IPS-NIHi7 (cell line): ENCODE data around the gene IGF2BP3.
"Not testable (repeated sequence)": the region's sequence is repeated elsewhere in the genome, so short reads cannot be mapped to it uniquely, and the experiment has no call there.

ENCODE experiments used
- DNase-seq: peaks from one replicate; pipeline ENCODE4 v3.0.0; 2012; ENCODE audit warnings: mixed read lengths; ENCODE audit errors: extremely low spot score

The IGF2BP3 gene

DNA sequence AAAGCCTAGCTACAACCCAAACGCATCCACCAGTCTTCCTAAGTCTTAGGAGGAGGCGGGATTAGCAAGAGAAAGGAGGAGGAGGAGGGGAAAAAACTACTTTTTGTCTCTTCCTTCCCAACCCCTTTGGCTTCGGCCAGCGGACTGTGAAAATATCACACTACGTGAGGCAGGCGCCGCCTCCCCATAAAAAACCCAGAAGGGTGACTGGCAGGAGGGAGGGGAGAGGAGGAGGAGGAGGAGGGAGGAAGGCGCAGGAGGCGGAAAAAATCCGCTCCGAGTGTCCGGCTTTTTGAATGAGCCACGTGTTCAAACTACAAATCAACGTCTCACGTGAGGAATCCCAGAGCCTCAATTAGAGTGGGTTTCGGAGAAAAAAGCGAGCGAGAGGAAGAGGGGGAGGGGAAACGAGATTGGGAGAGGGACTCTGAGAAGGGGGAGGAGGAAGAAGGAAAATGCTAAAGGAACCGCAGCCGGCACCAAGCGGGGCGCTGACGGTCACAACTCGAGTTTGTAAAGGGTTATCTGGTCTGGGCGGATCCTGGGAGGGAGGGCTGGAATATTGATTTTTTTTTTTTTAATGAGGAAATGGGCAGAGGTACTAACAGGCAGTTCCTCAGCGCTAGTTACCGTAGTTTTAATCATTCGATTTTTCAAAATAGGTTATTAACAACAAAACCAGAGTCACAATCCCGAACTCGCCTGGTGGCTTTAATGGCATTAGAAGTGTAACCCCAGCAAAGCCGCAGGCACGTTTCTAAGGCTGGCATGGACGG, at the start of gene IGF2BP3:
Gene IGF2BP3, minus strand, starts transcription at position 162 of the 776 bp plus-strand sequence. CDS start 381 bp downstream, outside the sequence.
- DNase-seq, result peak; percentile 62

DNA sequence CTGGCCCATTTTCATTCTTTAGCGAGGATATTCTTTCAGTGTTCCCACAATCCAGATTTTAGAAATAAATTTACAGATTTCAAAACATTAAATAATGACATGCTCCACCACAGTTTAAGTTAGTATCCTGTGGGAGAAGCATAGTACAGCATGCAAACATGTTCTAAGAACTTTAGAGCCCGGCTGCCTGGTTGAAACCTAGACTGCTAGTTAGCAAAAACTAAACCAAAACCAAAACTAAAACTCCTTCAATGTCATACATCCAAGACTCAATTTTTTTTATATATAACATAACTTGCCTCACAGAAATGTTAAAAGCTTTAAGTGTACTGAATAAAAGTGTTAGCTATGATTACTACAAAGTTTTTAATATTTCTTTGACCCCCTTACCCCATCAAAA, 44.5 kb upstream of the IGF2BP3 start:
- no peak for DNase-seq

DNA sequence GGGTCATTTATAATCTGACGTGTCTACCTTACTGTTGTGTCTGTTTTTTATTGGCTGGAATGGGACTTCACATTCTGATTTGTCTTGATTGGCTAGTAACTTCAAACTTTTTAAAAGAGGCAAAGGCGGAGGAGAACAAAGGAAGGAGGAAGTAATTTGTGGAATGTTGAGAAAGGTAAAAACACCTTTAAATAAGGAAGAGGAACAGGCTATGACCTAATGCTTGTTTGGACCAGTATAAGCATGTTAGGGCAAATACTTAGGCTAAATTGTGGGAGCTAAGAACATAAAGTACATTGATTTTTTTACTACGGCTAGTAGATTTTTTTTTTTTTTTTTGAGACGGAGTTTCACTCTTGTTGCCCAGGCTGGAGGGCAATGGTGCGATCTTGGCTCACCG, 43.5 kb upstream of the IGF2BP3 start:
- DNase-seq, result not testable (repeated sequence)

DNA sequence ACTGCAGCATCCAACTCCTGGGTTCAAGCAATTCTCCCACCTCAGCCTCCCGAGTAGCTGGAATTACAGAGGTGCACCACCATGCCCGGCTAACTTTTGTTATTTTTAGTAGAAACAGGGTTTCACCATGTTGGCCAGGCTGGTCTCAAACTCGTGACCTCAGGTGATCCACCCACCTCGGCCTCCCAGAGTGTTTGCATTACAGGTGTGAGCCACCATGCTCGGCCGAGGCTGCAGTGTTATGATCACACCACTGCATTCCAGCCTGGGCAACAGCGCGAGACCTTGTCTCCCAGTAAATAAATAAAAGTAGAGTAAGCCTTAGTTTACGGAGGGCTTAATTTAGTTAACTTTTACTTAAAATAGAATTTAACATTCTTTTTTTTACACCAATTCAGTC, 23.7 kb upstream of the IGF2BP3 start:
- no peak for DNase-seq

DNA sequence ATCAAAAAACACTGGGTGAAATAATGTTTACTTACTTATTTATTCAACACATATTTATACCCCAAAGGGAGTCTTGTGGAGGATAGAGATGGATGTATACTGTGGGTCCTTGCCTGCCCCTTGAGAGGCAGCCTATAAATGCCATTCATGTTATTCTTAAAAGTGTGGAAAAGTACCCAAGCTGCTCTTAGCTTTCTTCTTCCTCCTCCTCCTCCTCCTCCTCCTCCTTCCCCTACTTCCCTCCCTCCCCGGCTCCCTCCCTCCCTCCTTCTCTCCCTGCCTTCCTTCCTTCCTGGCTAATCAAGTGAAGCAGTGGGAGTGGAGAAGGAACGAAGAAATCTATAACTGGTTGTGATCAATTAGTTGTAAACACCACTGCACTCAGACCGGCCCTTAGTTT, 21.2 kb upstream of the IGF2BP3 start:
- DNase-seq, result no peak

DNA sequence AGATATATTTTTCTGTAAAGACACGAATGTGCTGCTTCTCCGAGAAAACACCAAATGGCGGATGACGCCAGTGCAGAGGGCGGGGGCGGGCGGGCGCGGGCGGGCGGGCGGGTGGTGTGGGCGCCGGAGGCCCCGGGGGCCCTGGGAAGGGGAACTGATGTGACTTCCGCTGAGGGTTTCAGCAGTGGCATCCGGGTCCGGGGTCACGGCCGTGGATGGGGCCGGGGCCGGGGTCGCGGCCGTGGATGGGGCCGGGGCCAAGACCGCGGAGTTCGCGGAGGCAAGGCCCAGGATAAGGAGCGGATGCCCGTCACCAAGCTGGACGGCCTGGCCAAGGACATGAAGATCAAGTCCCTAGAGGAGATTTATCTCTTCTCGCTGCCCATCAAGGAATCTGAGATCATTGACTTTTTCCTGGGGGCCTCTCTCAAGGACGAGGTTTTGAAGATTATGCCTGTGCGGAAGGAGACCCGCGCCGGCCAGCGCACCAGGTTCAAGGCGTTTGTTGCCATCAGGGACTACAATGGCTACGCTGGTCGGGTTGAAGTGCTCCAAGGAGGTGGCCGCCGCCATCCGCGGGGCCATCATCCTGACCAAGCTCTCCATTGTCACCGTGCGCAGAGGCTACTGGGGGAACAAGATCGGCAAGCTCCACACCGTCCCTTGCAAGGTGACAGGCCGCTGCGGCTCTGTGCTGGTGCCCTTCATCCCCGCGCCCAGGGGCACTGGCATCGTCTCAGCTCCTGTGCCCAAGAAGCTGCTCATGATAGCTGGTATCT, 20.3 kb upstream of the IGF2BP3 start:
- DNase-seq, result peak; percentile 65

DNA sequence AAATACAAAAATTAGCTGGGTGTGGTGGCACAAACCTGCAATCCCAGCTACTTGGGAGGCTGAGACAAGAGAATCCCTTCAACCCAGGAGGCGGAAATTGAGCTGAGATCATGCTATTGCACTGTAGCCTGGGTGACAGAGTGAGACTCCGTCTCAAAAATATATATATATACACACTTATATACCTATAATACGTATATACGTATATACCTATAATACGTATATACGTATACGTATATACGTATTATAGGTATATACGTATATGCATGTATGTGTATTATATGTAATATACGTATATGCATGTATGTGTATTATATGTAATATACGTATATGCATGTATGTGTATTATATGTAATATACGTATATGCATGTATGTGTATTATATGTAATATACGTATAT, 18.4 kb upstream of the IGF2BP3 start:
- DNase-seq, result not testable (repeated sequence)

DNA sequence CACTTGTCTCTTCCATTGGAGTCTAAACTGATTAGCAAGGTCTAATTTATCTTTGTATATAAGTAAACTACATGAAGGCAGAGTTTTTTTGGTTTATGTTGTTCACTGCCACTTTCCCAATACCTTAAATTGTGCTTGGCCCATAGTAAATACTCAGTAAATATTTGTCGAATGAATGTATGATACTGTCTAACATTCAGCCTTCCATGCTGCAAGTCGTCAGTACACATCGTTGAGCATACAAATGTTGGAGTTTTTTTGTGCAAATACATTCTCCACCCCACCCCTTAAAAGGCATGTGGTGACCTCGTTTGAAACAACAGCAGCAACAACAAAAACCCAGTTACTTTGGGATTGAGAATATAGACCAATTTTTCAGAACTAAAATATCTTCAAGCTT, 17.4 kb upstream of the IGF2BP3 start:
- no peak for DNase-seq

DNA sequence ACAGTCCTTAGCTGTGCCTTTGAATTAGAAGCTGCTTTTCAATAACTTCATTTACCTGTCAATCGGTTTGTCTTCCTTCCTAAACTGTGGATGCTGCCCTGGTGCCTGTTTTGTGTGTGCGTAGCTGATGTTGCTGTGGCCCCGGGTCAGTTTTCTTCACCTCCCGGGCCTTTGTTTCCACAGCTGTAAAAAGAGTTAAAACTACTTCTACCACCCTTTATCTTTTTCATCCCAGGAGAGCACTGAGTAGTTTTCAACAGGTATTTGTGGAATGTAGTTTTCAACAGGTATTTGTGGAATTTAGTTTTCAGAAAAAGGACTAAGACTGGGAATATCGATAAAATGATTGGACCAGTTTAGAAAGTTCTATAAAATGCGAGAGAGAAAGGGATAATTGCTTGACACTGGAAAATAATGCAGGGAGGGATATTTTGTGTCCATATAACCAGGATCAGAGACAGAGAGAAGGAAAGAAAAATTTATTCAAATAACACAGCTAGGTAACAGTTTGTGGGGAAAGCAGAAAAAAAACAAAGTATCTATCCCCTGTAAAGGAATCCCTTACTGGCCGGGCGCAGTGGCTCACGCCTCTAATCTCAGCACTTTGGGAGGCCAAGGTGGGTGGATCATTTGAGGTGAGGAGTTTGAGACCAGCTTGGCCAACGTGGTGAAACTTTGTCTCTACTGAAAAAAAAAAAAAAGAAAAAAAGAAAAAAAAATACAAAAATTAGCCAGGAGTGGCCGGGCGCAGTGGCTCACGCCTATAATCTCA, 15.9 kb upstream of the IGF2BP3 start:
- DNase-seq, result no peak

DNA sequence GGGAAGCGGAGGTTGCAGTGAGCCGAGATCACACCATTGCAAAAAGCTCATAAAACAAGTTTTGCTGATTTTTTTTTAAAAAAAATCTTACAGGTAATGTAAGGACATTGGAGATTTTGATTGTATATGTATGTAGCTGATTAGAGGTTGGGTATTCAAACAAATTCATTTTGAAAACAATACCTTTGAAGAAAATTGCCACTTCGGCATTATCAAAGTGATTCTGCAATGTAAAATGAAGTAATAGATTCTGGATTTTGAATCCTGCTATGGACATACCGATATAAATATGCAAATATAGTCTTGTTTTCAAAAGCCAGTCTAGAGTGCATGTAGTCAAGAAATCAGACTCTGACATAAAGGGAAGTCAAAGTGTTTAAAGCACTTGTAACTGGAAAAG, 12.4 kb upstream of the IGF2BP3 start:
- DNase-seq, result no peak

DNA sequence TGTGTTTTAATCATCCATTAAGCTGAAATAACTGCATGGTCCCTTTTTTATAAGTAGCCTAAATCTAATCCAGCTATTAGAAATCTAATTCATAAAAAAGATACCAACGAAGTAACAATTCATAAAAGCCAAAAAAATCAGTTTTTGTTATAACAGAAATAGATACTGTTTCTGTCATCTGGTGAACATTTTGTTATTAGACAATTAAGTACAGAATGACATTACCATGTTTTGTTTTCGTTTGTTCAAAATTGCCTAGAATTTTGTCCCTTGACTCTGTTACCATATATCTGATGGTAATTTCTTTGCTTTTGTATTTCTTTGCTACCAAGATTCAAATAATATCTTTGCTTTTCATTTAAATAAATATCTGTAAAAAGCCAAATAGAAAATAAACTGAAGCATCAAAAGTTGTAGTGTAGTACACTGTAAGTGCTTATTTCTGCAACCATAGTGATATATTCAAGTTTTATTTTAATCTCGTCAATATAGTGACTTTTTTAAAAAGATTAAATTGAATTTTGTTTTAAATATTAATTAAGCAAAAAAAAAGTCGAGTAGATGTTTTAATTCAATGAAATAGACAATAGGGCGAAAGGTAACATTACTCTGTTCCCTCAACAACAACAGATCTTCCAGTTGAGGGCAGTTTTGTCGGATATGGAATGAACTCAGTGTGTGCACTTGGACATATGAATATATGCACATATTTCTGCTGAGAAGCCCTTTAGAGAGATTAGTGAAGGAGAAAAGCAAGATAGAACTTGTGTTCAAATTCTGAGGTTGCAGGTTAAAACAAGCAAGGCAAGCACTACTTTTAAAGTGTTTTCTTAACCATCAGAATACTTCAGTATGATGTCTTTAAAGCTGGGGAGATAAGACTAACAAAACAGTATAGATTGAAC, 7.9 kb upstream of the IGF2BP3 start:
- DNase-seq, result no peak

DNA sequence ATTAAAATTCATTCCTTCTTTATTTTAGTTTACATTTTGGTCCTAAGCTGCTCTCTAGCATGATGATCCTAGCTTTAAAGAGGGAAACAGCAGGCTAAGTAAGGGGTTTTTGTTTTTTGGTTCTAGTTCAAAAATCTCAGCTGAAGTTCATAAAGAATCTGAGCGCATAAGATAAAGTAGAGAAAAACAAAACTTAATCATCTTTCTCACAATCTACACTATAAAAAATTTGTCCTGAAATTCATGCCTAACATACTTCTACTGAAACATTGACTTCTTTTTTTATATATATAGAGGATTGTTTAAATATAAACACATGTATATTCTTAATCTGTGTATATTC, 6.8 kb upstream of the IGF2BP3 start:
- no peak for DNase-seq

DNA sequence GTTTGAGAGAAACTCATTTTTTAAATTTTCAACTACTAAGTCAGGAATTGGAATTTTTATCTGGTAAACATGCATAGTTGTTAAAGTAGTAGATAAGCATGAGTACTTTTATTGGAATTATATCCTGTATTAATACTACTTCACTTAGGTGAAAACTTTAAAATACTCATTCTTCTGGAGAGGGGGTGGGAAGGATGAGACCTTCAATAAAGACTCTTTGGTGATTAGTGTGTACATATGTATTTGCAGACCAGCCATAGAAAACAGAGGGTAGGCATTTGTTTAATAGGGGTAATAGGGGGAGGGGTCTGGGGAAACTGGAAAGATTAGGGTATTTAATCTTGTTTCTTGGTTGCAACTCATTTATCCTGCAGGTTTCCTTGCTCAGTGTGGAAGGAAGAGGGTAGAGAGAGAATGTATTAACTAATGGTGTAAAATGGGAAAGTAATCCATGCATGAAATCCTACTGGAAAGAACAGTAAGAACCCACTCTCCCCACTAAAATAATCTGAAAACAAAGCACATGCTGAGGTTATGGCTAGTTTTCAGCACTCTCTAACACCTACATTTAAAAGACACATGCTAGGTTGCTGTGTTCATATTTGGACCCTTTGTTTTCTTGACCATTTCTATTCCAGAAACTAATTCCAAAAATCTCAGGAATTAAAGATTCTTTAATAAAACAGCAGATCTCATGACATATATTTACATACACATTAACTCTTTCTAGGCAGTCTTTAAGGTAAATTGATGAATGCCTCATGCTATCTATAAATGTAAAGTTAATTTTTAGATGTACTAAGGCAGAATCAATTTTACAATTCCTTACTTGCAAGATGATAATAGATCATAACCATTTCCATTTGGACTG, 6.2 kb upstream of the IGF2BP3 start:
- DNase-seq, result no peak

DNA sequence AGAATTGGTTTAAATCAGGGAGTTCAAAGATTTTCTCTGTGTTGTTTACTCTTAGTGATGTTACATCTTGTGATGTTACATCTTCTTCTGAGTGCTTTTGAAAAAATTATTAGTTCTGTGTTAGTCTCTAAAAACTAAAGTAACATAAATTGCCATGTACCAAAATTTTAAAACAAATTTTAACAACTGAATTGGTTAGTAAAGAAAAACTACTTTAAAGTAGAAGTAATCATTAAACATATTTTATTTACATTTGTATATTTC, 5.2 kb upstream of the IGF2BP3 start:
- DNase-seq, result no peak

DNA sequence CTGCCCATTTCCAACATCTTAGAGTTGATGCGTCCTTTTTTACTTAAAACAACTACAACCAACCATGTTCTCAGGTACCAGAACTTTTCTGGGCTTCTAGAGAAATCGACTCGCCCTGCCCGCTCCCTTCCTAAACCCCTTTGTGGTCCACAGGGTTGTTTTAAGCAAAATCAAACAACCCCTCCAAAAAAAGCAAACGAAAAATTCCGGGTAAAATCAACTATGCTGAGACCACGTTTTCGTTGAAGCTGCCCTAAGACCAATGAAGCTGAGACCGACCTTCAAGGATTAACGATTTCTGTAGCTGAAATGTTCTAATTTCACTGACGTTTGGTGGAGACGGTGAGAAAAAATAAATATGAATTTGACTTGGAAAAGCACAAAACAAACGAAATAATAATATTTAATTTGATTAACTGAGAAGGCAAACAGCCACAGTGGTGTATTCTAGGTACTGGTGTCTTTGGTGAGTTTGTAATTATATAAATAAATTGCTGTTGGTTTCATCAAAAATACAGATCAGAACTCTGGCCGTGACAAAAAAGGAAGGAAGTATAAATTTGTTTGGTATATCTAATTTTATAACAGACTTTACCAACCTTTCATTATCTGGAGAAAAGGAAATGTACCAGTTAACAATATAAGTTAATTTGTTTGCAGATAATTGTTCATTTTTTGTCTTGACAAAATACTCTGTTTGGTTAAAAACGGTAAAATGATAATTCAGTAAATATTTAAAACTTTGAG, 4.7 kb upstream of the IGF2BP3 start:
- DNase-seq, result no peak

DNA sequence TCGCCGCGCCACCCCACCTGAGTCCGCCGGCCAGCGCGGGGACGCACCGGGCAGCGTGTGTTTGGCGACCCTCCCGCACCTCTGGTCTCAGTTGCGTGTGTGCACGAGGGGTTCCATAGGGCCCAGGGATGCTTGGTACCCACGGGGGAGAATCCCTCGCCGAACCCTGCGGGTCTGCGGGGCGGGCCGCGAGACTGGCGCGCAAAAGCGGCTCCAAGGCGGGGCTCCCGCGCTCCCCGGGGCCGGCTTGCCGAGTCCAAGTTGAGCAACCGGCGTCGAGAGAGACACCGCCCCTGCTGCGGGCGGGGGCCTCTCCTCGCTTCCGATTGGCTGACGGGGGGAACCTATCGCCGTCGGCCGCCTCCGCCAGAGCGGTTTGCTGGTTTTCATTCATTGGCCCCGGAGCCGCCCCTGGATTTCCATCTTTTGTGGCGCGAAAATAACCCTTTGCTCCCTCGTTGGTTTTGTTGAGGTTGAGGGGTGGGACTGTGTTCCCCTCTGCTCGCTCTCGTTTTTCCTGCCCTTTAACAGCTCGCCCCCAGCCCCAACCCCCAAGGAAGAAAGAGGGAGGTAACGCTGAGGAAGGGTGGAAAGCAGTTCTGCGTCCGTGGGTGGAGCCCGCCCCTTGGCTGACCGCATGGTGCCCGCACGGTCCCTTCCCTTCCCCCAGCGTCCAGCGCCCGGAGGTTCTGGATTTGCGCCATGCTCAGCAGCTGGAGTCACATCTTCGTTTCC, 4.0 kb upstream of the IGF2BP3 start:
- DNase-seq, result peak; percentile 92

DNA sequence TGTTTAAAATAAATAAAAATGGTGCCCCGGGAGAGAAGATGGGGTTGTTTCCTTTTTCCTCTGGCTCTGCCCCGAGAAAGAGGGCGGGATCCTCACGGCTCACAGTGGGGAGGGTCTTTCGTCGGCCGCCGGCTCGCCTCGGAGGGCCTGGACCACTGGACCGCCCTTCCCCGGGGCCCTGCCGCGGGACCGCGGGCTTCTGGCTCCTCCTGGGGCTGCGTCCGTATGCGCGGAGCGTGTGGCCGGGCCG, 3.5 kb upstream of the IGF2BP3 start:
- no peak for DNase-seq

DNA sequence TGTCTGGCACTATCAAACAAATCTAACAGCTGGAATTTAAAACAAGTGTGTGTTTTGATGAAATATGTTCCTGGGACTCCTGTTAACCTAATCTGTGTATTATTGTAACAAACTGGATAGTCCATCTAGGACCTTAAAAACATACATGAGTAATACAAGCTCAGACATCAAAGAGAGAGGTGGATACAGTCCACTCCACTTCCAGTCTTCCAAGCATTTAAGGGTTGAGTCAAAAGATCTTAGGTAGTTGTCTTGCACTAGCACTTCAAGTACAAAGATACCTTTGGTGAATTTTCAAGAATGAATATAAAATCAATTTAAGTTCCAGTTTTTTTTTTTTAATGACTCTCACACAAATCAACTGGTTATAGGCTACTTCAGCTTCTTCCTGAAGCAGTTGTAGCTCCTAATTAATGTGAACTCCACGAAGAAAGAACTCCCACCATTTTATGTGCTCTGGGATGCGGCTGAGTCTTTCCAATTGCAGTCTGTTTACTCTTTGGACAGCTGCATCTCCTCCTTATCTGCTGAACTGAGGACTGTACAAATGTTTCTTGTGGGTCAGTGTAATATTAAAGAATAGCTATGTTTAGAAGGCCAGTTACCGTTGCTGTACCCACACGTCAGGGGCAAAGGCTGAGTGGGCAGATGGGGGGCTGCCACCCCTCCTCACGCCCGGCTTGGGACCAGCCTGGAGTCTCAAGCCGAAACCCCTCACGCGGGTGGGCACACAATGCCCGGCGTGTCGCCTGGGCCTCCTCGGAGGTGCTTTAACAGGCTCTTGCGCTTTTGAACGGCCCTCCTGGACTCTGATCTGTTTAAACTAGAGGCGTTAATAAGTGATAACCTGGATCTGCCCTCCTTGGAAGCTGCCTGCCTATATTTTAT, 2.9 kb upstream of the IGF2BP3 start:
- no peak for DNase-seq

DNA sequence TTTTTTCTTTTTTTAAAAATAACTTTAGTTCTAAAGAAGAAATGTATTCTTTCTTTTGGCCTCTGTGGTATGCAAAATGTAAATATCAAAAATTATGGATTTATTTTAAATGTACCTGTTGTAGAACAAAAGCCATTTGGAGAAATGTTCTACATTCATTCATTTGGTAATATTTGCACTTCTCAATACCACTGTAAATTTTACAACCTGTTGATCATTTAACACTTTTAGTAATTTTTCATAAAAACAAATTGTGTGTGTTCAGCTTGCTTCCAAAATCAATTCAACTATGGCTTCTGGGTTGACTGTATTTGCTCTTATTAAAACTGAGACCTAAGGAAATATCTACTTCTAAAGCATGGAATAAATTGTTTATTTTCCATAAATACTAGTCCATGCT, 2.3 kb upstream of the IGF2BP3 start:
- no peak for DNase-seq
